ENCODE results near the gene MT1X.
A peak's percentile ranks its signal among the peaks of the same experiment; 100 is the strongest.
"Not testable (repeated sequence)": the region's sequence is repeated elsewhere in the genome, so short reads cannot be mapped to it uniquely, and the experiment has no call there.

MT1X gene

DNA sequence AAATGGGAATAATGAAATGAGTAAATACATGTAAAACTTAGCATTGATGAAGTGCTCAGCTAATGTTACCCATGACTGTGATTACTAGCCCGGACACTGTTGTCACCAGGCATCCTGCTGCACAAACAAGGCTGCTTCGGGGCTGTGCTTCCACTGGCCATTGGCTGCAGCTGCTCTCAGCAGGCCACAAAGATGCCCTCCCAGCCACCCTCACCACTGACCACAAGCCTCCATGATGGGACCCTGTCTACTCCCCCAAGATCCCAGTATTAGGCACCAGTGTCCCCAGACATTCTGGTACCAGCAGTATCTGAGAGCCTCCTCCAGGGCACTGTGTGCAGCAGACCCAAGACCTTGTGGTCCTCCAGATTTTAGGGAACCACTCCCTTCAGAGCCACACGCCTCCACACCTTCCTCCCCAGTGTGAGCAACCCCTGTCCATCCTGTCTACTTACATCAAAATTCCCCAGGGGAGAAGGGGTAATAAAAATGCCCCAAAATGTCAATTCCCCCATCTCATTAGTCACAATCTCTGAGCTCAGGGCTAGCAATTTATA, 28.0 kb downstream of the MT1X start:
- no peak for DNase-seq (ENCODE audit: low read depth in 2 of 2)

DNA sequence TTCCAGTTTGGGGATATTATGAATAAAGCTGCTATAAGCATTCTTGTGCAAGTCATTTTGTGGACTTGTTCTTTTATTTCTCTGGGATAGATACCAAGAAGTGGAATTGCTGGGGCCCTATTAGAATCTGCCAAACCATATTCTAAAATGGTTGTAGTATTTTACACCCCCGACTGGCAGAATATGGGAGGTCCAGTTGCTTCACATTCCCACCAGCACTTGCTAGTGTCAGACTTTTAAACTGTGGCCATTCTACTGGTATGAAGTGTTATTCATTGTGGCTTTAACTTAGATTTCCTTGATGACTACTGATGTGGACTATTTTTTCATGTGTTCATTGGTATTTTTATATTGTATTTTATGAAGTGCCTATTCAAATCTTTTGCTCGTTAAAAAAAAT, 29.6 kb downstream of the MT1X start:
- DNase-seq (ENCODE audit: low read depth in 2 of 2) = no peak

DNA sequence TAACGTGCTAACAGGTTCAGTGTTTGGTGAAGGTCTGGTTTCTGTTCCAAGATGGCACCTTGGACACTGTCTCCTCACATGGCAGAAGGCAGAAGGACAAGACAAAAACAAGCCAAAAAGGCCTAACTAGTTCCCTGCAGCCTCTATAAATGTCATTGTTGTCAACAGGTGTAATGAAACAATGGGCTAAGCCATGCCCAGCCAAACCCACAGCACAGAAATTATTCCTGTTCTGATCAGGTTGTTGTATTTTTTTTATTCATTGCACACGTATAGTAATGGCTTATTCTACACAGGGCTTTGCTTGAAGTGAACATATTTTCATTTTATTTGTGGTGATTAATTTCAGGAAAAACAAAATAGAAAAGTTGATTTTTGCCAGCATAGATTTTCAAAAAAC, 31.5 kb downstream of the MT1X start:
- no peak for DNase-seq (ENCODE audit: low read depth in 2 of 2)

DNA sequence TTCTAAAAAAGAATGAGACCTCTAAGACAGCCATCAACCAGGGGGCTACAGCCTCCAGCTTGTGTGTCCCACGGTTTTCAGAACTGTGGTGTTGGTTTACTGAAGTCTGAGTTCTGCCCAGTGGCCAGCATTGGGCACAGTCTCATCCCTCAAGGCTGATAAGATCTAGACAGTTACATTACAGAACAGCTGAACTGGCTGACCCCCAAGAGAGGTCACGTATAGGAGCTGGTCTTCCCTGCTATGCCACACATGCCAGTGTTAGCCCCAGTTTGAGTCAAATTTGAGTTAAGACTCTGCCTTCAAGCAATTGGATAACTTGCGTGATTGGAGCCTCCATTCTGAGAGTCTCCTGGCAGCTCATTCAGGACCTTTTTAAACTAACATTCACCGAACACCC, 32.9 kb downstream of the MT1X start:
- no peak for DNase-seq (ENCODE audit: low read depth in 2 of 2)

DNA sequence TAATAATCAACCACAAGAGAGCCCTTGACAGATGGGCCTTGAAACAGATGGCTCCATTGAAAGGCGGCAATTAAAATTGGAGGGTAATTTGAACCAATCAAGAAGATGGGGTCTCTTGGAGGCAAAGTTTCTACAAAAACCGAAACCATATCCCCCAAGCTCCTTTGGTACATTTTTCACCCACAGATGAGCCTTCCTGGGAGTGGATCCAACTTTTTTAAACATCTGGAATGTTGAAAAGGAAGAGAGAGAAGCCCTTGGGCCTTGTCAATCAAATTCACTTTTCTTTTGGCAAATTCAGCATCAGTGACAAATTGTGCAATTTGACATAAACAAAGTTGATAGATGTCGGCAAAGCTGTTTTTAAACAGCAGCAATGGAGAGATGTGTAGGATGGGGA, 34.5 kb downstream of the MT1X start:
- no peak for DNase-seq (ENCODE audit: low read depth in 2 of 2)

DNA sequence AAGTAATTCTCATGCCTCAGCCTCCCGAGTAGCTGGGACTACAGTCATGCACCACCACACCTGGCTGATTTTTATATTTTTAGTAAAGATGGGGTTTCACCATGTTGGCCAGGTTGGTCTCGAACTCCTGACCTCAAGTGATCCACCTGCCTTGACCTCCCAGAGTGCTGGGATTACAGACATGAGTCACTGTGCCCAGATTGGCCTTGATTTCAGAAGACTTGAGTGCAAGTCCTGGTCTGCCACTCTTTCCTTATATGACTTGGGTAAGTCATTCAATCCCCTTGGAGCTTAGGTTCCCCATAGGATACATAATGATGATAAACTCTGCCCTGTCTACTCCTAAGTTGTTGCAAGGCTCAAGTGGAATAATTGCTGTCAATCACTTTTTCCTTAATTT, 35.3 kb downstream of the MT1X start:
- DNase-seq (ENCODE audit: low read depth in 2 of 2) = not testable (repeated sequence)

DNA sequence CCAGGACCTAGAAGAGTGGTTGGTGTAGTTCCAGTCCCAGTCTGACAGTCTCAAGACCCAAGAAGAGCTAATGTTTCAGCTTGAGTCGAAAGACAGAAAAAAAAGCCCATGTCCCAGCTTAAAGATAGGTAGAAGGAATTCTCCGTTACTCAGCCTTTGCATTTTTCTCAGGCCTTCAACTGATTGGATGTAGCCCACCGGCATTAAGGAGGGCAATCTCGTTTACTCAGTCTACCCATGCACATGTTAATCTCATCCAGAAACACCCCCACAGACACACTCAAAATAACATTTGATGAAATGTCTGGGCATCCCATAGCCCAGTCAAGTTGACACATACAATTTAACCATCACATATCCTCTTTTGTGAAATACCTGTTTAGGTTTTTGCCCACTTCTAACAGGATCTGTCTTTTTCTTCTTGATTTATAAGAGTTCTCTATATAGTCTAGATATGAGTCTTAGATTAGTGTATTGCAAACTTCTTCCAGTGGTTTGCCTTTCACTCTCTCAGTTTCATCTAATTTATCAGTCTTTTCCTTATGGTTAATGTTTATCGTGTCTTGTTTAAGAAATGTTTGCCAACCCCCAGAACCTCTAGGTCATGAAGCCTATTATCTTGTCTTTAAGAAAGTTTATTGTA, 40.1 kb downstream of the MT1X start:
- DNase-seq (ENCODE audit: low read depth in 2 of 2) = no peak

DNA sequence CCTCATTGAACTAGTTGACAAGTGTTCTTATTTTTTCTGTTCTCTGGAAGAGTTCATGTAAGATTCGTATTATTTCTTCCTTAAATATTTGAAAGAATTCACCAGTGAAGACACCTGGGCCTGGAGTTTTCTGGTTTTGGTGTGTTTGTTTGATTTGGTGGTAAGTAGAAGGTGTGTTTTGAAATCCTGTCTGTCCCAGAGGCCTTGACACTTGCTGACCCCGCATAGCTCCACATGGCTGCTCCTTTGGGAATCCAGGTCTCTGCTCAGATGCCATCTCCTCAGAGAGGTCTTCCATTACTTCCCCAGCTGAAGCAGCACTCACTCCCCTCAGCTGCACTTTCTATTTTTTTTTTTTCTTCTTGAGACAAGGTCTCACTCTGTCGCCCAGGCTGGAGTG, 41.9 kb downstream of the MT1X start:
- DNase-seq (ENCODE audit: low read depth in 2 of 2) = no peak

DNA sequence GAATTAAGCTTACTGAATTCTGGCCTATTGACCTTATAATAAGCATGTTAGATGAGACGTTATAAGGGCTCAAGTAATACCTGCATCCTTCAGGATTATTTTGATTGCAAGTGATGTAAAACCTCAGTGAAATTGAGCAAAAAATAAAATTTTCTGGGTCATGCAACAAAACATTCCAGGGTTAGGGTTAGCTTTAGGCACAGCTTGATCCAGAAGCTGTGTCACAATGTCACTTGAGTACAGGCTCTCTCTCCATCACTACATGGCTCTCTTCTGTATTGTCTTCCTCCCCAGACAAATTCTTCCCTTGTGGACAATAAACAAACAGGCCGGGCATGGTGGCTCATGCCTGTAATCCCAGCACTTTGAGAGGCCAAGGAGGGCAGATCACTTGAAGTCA, 44.0 kb downstream of the MT1X start:
- no peak for DNase-seq (ENCODE audit: low read depth in 2 of 2)

DNA sequence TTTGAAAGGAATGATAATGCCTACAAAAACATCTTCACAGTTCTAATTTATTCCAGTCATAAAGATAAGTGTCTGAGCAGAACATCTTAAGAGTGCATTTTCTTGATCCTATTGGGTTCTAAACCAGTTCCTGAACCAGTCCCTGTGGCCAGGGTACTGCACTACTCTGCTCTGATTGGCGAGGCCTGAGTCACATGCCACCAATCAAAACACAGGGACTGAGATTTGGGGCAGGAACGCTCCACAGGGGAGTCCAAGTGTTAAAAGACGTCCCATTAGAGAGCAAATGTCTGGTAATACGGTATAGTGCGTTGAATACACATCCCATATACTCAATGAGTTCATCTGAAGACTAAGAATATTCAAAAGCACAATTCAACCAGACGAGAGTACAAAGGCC, 44.7 kb downstream of the MT1X start:
- DNase-seq (ENCODE audit: low read depth in 2 of 2) = no peak

DNA sequence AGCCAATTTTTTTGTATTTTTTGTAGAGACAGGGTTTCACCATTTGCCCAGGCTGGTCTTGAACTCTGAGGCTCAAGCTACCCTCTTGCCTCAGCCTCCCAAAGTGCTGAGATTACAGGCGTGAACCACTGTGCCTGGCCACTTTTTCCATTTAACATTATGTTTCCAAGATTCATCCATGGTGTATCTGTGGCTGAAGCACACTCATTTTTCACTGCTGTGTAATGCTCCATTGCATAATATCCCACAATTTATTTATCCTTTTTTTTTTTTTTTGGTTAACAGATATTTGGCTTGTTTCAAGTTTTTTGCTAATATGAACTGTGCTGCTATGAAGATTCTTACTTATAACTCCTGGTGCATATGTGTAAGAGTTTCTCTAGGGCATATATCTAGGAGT, 45.8 kb downstream of the MT1X start:
- no peak for DNase-seq (ENCODE audit: low read depth in 2 of 2)

DNA sequence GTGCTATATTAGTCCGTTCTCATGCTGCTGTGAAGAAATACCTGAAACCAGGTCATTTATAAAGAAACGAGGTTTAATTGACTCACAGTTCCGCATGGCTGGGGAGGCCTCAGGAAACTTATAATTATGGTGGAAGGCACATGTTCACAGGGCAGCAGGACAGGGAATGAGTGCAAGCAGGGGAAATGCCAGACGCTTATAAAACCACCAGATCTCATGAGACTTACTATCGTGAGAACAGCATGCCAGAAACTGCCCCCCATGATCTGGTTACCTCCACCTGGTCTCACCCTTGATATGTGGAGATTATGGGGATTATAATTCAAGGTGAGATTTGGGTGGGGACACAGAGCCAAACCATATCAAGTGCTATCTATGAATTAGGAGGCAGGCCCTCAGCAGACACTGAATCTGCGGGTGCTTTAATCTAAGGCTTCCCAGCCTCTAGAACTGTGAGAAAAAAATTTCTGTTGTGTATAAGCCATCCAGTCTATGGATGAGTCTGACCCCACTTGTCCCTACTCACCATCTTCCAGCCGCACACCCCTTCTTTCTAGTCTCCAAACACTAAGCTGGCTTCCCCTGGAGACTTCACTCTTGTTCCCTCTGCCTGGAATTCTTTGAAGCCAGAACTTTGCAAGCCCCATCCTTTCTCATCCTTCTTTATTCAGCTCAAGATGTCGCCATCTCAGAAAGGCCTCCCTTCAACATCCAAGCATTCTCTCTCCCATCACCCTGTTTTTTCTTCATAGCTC, 46.9 kb downstream of the MT1X start:
- DNase-seq (ENCODE audit: low read depth in 2 of 2) = no peak

DNA sequence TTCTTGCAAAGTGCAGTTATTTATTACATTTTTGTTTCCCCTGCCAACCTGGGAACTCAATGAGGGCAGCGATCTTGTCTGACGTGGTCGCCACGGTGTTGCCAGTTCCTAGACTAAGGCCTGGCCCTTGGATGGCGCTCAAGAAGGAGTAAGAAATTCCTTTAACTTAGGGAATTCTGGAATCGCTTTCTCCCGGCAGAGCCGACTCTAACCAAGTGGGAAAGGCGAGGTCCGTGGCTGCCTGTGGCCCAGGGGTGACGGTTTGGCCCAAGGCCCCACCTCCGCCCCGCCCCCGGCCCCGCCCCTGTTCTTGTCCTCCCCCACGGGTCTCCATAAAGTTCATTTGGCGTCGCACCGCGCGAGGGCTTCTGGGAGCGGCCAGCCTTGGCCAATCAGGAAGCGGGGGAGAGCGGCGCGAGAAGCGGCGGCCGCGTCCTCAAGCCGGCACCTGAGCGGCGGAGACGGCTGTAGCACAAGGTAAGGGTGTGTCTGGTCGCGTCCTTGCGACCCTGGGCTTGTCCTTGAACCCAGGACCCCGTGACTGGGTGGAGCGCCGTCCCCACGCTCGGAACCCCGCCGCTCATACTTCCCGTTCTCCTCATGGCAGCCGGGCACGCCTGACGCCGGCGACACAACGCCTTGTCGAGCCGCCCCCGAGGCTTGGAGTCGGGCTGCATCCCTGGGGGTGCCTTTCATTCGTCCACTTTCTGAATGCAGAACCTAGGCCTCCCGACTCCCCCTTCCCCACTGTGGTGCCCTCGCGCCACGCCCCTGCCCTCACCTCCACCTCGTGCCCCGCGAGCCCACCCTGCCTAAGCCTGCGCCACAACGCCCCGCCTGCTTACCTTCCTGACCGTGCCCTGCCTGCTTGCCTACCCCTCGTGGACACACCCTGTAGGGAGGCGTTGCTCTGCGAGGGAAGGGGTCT, 47.7 kb downstream of the MT1X start, which contains the start of gene NUP93:
TSS of gene NUP93 (plus strand) at position 395 of the 928 bp plus-strand sequence. CDS start 18,119 bp downstream, outside the sequence.
- DNase-seq (ENCODE audit: low read depth in 2 of 2) = peak; percentile 81 to 85

DNA sequence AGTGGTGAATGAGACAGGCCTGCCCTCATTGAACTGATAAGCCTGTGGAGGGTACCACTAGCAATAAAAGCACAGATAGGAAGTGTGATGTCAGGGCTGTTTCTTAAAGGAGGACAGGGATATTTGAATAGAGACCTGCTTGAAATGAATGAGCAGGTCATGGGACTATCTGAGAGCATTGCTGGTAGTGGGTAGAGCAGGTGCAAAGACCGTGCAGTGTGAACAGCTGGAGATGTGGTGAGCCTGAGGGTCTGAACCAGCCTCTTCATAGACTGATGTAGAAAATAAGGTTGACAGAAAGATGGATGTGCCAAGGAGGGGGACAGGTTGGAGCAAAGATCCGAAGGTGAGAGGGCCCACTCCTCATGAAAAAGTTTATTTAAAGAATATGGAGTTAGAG, 50.1 kb downstream of the MT1X start:
- no peak for DNase-seq (ENCODE audit: low read depth in 2 of 2)

DNA sequence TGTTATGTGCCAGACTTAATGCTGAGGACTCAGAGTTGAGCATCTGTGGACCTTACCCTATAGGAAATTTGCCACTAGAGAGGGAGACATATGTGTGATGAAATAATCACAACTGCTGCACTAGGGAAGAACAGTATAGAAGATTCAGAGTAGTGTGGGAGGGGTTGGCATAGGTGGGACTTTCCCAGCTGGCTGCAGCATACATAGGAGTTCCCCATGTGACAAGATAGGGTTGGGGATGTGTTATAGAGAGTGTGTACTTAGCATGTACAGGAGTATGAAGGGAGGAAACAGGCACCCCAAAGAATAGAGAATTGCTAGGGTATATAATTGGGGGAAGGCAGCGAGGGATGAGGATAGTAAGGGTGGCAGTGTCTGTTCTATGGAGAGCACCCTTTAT, 50.6 kb downstream of the MT1X start:
- peak in 1 of 2 donors; percentile 26 for DNase-seq (ENCODE audit: low read depth in 2 of 2)
